CD4-positive, alpha-beta T cell (primary cell): Measurements from ENCODE around the gene CACNA1H. TPM values are rescaled to one million over a fixed set of nuclear protein-coding genes. Genes with fewer than 3 reads are reported as not detected.
A peak's percentile ranks its signal among the peaks of the same experiment; 100 is the strongest.

ENCODE experiments used
- ATAC-seq: fragments of 200-7000 bp; cut with Tn5 transposase; one replicate; pipeline ENCODE4 v1.10.0; 2022; ENCODE audit warnings: mild to moderate bottlenecking; ENCODE audit not compliant: poor library complexity
- CTCF ChIA-PET: fragments of 350-600 bp; sonication (Branson Sonifier 250); formaldehyde crosslinking; loops from one replicate; lab custom pipeline; 2021; ENCODE audit warnings: antibody characterized with exemption, inconsistent platforms; lab: Charles Lee
- POLR2A ChIA-PET: fragments of 350-600 bp; sonication (Branson Sonifier 250); formaldehyde crosslinking; loops from one replicate; lab custom pipeline; 2021; ENCODE audit warnings: antibody characterized with exemption, inconsistent platforms; lab: Charles Lee
- DNase-seq, 14 experiments: peaks; one replicate each; pipeline ENCODE4 v3.0.0-alpha.2; 2013 to 2020; ENCODE audit warnings: mixed read lengths in 2 of 14
- H3K27ac ChIP-seq, 2 donors: one replicate each; pipeline versions ENCODE4 v1.5.1 to v1.7.0; 2013; ENCODE audit warnings: low read length in 2 of 2, low read depth in 1 of 2, mild to moderate bottlenecking in 1 of 2
- H3K27me3 ChIP-seq, 2 experiments: 1 replicate in 1 of 2; 2 replicates in 1 of 2; pipeline versions ENCODE4 v1.6.1 to v1.7.0; 2013; ENCODE audit warnings: low read length in 2 of 2, control low read depth in 1 of 2, mild to moderate bottlenecking in 1 of 2, moderate library complexity in 1 of 2; ENCODE audit not compliant: insufficient read depth in 2 of 2, control insufficient read depth in 1 of 2
- H3K36me3 ChIP-seq: one replicate; pipeline ENCODE4 v1.6.1; 2013; ENCODE audit warnings: low read length, control low read depth; ENCODE audit not compliant: insufficient read depth
- H3K4me1 ChIP-seq: one replicate; pipeline ENCODE4 v1.6.1; 2013; ENCODE audit warnings: low read length, control low read depth; ENCODE audit not compliant: insufficient read depth
- H3K4me3 ChIP-seq: one replicate; pipeline ENCODE4 v1.5.1; 2013; ENCODE audit warnings: mild to moderate bottlenecking, low read length, moderate library complexity
- H3K9me3 ChIP-seq, 2 experiments: 1 replicate in 1 of 2; 2 replicates in 1 of 2; pipeline versions ENCODE4 v1.6.1 to v1.7.0; 2013; ENCODE audit warnings: low read length in 2 of 2, mild to moderate bottlenecking in 2 of 2, control low read depth in 1 of 2, moderate library complexity in 1 of 2; ENCODE audit not compliant: control insufficient read depth in 1 of 2, insufficient read depth in 1 of 2
- H3K27ac Mint-ChIP-seq: one replicate; pipeline ENCODE4 v1.8.0; 2020; ENCODE audit warnings: mixed read lengths
- H3K27me3 Mint-ChIP-seq: one replicate; pipeline ENCODE4 v1.8.0; 2021; ENCODE audit warnings: mixed read lengths
- H3K36me3 Mint-ChIP-seq: one replicate; pipeline ENCODE4 v1.8.0; 2021; ENCODE audit warnings: low read depth, mixed read lengths
- H3K4me1 Mint-ChIP-seq: one replicate; pipeline ENCODE4 v1.8.0; 2021; ENCODE audit warnings: low read depth, mixed read lengths
- H3K4me3 Mint-ChIP-seq: one replicate; pipeline ENCODE4 v1.8.0; 2020; ENCODE audit warnings: mild to moderate bottlenecking, mixed read lengths
- H3K9me3 Mint-ChIP-seq: one replicate; pipeline ENCODE4 v1.8.0; 2020; ENCODE audit warnings: mixed read lengths
- CTCF ChIP-seq: fragments of 200-600 bp; IDR thresholded peaks from one replicate; pipeline ENCODE4 v1.8.0; 2022; ENCODE audit warnings: antibody characterized with exemption, mild to moderate bottlenecking
- intact Hi-C, 2 experiments: fragments of 100-400 bp; cut with DNase I in 1 of 2; cut with micrococcal nuclease in 1 of 2; formaldehyde crosslinking; loops; one replicate each; pipeline versions ENCODE4 v1.15.1 to v1.9.0; 2023 to 2025; cut with DNase I, micrococcal nuclease
- total RNA-seq, 174 experiments: library from RNA in 2 of 174; stranded (reverse) in 2 of 174; gene quantifications; one replicate each; pipeline ENCODE4 v1.2.3 and lab custom pipeline; 2021 to 2026

Gene CACNA1H
- total RNA-seq, 2 experiments from 2014 or later = 5.7 to 6.3 TPM

DNA sequence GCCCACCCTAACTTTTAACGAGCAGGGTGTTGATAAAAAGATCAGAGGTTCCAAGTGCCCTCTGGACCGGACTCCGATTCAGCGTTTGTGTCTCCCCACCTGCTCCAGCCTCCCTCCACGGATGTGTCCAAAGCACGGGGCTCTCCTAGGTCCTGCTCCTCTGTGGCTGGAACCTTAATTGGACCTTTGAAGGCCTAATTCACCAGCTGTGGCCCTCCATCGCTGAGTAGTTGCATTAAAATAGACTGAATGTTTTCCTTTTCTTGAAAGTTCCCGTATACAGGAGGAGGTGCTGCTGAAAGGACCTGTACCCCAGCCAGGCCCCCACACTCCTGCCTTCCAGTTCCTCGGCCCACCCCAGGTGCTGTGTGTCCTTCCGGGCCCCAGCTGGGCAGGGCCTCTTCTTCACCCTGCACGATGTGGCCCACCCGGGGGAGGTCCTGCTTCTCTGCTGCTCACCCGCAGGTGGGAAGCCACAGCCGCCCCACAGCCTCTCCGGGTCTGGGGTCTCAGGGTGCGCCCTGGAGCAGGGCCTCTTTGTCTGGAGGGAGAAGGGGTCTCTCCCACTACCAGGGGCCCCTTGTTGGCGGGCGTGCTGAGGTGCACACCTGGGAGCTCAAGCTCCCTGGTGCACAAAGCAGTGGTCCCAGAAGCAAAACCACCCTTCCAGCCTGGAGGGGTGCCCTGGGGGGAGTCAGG is 1.3 kb upstream of the CACNA1H start:
- Histone ChIP-seq H3K4me3 (no peak overlapping the region), H3K27ac (no peak overlapping the region), H3K4me1 (peaks cover 18% of the 10 kb centered on the region), H3K36me3 (no peaks in the 10 kb centered on the region), H3K9me3 (peaks cover 0 to 55% of the 10 kb centered on the region in 2 experiments), H3K27me3 (peaks cover 23 to 25% of the 10 kb centered on the region in 2 experiments)
- POLR2A ChIA-PET = no interaction called here
- intact Hi-C loops = loop anchor here in 1 of 2 experiments (2.0 kb wide), 1 partner anchor 181 kb away; the partner anchor contains the start of gene LMF1
- H3K9me3 Mint-ChIP-seq = no peaks in the 10 kb centered on the region
- no peaks in the 10 kb centered on the region for H3K4me1 Mint-ChIP-seq
- ATAC-seq = no peak
- peak overlapping the region; percentile 33 for H3K27ac Mint-ChIP-seq
- H3K27me3 Mint-ChIP-seq = peaks cover 12% of the 10 kb centered on the region
- peak in 1 of 14 experiments; percentile 12 for DNase-seq
- H3K4me3 Mint-ChIP-seq = peak overlapping the region; percentile 67
- TF ChIP-seq CTCF = no peak
- H3K36me3 Mint-ChIP-seq = no peaks in the 10 kb centered on the region
- CTCF ChIA-PET = no interaction called here

GRCh38 chr16:1152123-1152638 is 725 bp upstream of the CACNA1H start:
- ATAC-seq (peak; percentile 73), DNase-seq (peak; percentile 31 to 80 (median 54))
- Histone ChIP-seq H3K27me3 (peaks cover 23 to 30% of the 10 kb centered on the region in 2 experiments), H3K9me3 (peaks cover 0 to 51% of the 10 kb centered on the region in 2 experiments), H3K27ac (no peak overlapping the region), H3K4me3 (peak overlapping the region; percentile 48), H3K36me3 (no peaks in the 10 kb centered on the region), H3K4me1 (peaks cover 18% of the 10 kb centered on the region)
- Mint-ChIP-seq H3K4me1 (no peaks in the 10 kb centered on the region), H3K4me3 (peak overlapping the region; percentile 51), H3K27me3 (peaks cover 12% of the 10 kb centered on the region), H3K36me3 (no peaks in the 10 kb centered on the region), H3K9me3 (no peaks in the 10 kb centered on the region), H3K27ac (no peak overlapping the region)
- CTCF ChIA-PET = no interaction called here
- POLR2A ChIA-PET = no interaction called here
- no peak for TF ChIP-seq CTCF
- intact Hi-C loops = loop anchor here in 1 of 2 experiments (2.0 kb wide), 1 partner anchor 181 kb away; the partner anchor contains the start of gene LMF1

GRCh38 chr16:1153480-1154160 is 714 bp downstream of the CACNA1H start:
- H3K4me3 ChIP-seq = no peak overlapping the region
- no peaks in the 10 kb centered on the region for H3K9me3 Mint-ChIP-seq
- intact Hi-C loops = loop anchor here in 1 of 2 experiments (2.0 kb wide), 1 partner anchor 183 kb away; the partner anchor contains the start of gene LMF1
- peaks cover 0 to 46% of the 10 kb centered on the region in 2 experiments for H3K9me3 ChIP-seq
- POLR2A ChIA-PET = interaction anchor here (0.5 kb wide), 1 partner anchor 118 kb away, joined by 3 read pairs; no protein-coding TSS in a partner anchor
- H3K4me1 Mint-ChIP-seq = no peaks in the 10 kb centered on the region
- ATAC-seq = no peak
- peaks cover 23 to 40% of the 10 kb centered on the region in 2 experiments for H3K27me3 ChIP-seq
- TF ChIP-seq CTCF = no peak
- H3K4me3 Mint-ChIP-seq = no peak overlapping the region
- H3K27ac ChIP-seq = no peak overlapping the region
- CTCF ChIA-PET = no interaction called here
- H3K36me3 Mint-ChIP-seq = no peaks in the 10 kb centered on the region
- H3K4me1 ChIP-seq = peaks cover 18% of the 10 kb centered on the region
- no peak overlapping the region for H3K27ac Mint-ChIP-seq
- DNase-seq = peak in 1 of 14 experiments; percentile 22
- H3K27me3 Mint-ChIP-seq = peaks cover 12% of the 10 kb centered on the region
- H3K36me3 ChIP-seq = no peaks in the 10 kb centered on the region
